ENCODE measurements around the gene RPS15. TPM values are rescaled to one million over a fixed set of nuclear protein-coding genes. Genes with fewer than 3 reads are reported as not detected.
A peak's percentile ranks its signal among the peaks of the same experiment; 100 is the strongest.

RPS15 gene
- total RNA-seq, 2 experiments from 2014 or later: 1,384 TPM

DNA sequence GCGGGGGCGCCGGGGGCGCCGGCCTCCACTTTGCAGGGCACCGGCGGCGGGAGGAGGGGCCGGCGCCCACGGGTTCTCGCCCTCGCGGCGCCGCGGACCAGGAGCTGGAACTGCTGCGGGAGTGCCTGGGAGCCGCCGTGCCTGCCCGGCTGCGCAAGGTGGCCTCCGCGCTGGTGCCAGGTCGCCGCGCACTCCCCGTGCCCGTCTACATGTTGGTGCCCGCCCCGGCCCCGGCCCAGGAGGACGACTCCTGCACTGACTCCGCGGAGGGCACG is 29.0 kb downstream of the RPS15 start:
- Mint-ChIP-seq H3K4me3 (no peak overlapping the region), H3K4me1 (ENCODE audit: low read depth) (peaks cover 11% of the 10 kb centered on the region), H3K27me3 (ENCODE audit: low read depth) (peaks cover 15% of the 10 kb centered on the region), H3K36me3 (ENCODE audit: low read depth) (no peaks in the 10 kb centered on the region), H3K9me3 (ENCODE audit: insufficient read depth) (no peaks in the 10 kb centered on the region), H3K27ac (no peak overlapping the region)
- ChIA-PET CTCF (interaction anchor here (0.7 to 1.8 kb wide), 2 partner anchors 23 to 24 kb away, joined by 3 to 8 read pairs; partner anchors contain the start of gene REEP6), POLR2A (interaction anchor here (1.4 to 1.8 kb wide), 2 partner anchors 22 to 24 kb away, joined by 3 read pairs; partner anchors contain the start of gene REEP6)
- DNase-seq (no peak), ATAC-seq (no peak)

DNA sequence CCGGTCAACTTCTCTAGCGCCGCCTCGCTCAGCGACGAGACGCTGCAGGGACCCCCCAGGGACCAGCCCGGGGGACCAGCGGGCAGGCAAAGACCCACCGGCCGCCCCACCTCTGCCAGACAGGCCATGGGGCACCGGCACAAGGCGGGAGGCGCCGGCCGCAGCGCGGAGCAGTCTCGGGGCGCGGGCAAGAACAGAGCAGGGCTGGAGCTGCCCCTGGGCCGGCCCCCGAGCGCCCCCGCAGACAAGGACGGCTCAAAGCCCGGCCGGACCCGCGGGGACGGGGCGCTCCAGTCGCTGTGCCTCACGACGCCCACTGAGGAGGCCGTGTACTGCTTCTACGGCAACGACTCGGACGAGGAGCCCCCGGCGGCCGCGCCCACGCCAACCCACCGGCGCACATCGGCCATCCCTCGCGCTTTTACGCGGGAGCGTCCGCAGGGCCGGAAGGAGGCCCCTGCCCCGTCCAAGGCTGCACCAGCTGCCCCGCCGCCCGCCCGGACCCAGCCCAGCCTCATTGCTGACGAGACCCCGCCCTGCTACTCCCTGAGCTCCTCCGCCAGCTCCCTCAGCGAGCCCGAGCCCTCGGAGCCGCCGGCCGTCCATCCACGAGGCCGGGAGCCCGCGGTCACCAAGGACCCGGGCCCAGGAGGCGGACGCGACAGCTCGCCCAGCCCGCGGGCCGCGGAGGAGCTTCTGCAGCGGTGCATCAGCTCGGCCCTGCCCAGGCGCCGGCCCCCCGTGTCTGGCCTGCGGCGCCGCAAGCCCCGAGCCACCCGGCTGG is 29.5 kb downstream of the RPS15 start:
- CTCF ChIA-PET: interaction anchor here (0.7 to 1.8 kb wide), 2 partner anchors 23 kb away, joined by 3 to 8 read pairs; partner anchors contain the start of gene REEP6
- H3K27me3 Mint-ChIP-seq (ENCODE audit: low read depth): peaks cover 15% of the 10 kb centered on the region
- no peak overlapping the region for H3K27ac Mint-ChIP-seq
- no peaks in the 10 kb centered on the region for H3K9me3 Mint-ChIP-seq (ENCODE audit: insufficient read depth)
- H3K4me1 Mint-ChIP-seq (ENCODE audit: low read depth): peaks cover 11% of the 10 kb centered on the region
- DNase-seq (no peak), ATAC-seq (no peak)
- H3K4me3 Mint-ChIP-seq: no peak overlapping the region
- POLR2A ChIA-PET: interaction anchor here (1.4 kb wide), 1 partner anchor 23 kb away, joined by 3 read pairs; the partner anchor contains the start of gene REEP6
- no peaks in the 10 kb centered on the region for H3K36me3 Mint-ChIP-seq (ENCODE audit: low read depth)

GRCh38 chr19:1468274-1468820 is 30.2 kb downstream of the RPS15 start:
- H3K27ac Mint-ChIP-seq: no peak overlapping the region
- peaks cover 18% of the 10 kb centered on the region for H3K27me3 Mint-ChIP-seq (ENCODE audit: low read depth)
- H3K9me3 Mint-ChIP-seq (ENCODE audit: insufficient read depth): no peaks in the 10 kb centered on the region
- ChIA-PET CTCF (no interaction called here), POLR2A (no interaction called here)
- peaks cover under 1% of the 10 kb centered on the region for H3K36me3 Mint-ChIP-seq (ENCODE audit: low read depth)
- H3K4me1 Mint-ChIP-seq (ENCODE audit: low read depth): peaks cover 11% of the 10 kb centered on the region
- DNase-seq (no peak), ATAC-seq (no peak)
- no peak overlapping the region for H3K4me3 Mint-ChIP-seq

- H3K4me1 Mint-ChIP-seq (ENCODE audit: low read depth): peaks cover 11% of the 10 kb centered on the region
- CTCF ChIA-PET: no interaction called here
- H3K36me3 Mint-ChIP-seq (ENCODE audit: low read depth): peaks cover 2% of the 10 kb centered on the region
- ATAC-seq (peak; percentile 23), DNase-seq (no peak)
- no peak overlapping the region for H3K27ac Mint-ChIP-seq
- POLR2A ChIA-PET: interaction anchor here (0.7 kb wide), 1 partner anchor 11 kb away, joined by 3 read pairs; no protein-coding TSS in a partner anchor
- peaks cover 18% of the 10 kb centered on the region for H3K27me3 Mint-ChIP-seq (ENCODE audit: low read depth)
- no peaks in the 10 kb centered on the region for H3K9me3 Mint-ChIP-seq (ENCODE audit: insufficient read depth)
- no peak overlapping the region for H3K4me3 Mint-ChIP-seq
Observed at GRCh38 chr19:1468821-1469254, 30.6 kb downstream of the RPS15 start.

DNA sequence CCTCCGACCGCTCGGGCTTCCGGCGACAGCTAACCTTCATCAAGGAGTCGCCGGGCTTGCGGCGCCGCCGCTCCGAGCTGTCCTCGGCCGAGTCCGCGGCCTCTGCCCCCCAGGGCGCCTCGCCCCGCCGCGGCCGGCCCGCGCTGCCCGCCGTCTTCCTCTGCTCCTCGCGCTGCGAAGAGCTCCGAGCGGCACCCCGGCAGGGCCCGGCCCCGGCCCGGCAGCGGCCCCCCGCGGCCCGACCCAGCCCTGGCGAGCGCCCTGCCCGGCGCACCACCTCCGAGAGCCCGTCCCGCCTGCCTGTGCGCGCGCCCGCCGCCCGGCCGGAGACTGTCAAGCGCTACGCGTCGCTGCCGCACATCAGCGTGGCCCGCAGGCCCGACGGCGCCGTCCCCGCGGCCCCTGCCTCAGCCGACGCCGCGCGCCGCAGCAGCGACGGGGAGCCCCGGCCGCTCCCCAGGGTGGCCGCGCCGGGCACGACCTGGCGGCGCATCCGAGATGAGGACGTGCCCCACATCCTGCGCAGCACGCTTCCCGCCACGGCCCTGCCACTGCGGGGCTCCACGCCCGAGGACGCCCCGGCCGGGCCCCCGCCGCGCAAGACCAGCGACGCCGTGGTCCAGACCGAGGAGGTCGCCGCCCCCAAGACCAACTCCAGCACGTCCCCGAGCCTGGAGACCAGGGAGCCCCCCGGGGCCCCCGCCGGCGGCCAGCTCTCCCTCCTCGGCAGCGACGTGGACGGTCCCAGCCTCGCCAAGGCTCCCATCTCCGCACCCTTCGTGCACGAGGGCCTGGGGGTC is 31.3 kb downstream of the RPS15 start:
- no peak overlapping the region for H3K27ac Mint-ChIP-seq
- ChIA-PET CTCF (no interaction called here), POLR2A (interaction anchor here (0.7 kb wide), 1 partner anchor 11 kb away, joined by 3 read pairs; no protein-coding TSS in a partner anchor)
- H3K9me3 Mint-ChIP-seq (ENCODE audit: insufficient read depth): no peaks in the 10 kb centered on the region
- peaks cover 2% of the 10 kb centered on the region for H3K36me3 Mint-ChIP-seq (ENCODE audit: low read depth)
- H3K4me1 Mint-ChIP-seq (ENCODE audit: low read depth): peaks cover 11% of the 10 kb centered on the region
- peak; percentile 39 for DNase-seq
- peaks cover 18% of the 10 kb centered on the region for H3K27me3 Mint-ChIP-seq (ENCODE audit: low read depth)
- no peak overlapping the region for H3K4me3 Mint-ChIP-seq
- ATAC-seq: peak; percentile 42

GRCh38 chr19:1470055-1470304 is 31.8 kb downstream of the RPS15 start:
- DNase-seq (no peak), ATAC-seq (no peak)
- Mint-ChIP-seq H3K9me3 (ENCODE audit: insufficient read depth) (no peaks in the 10 kb centered on the region), H3K4me3 (peak overlapping the region; percentile 65), H3K27me3 (ENCODE audit: low read depth) (peaks cover 18% of the 10 kb centered on the region), H3K27ac (peak overlapping the region; percentile 61), H3K4me1 (ENCODE audit: low read depth) (peaks cover 11% of the 10 kb centered on the region), H3K36me3 (ENCODE audit: low read depth) (peaks cover 2% of the 10 kb centered on the region)
- CTCF ChIA-PET: no interaction called here
- POLR2A ChIA-PET: no interaction called here

DNA sequence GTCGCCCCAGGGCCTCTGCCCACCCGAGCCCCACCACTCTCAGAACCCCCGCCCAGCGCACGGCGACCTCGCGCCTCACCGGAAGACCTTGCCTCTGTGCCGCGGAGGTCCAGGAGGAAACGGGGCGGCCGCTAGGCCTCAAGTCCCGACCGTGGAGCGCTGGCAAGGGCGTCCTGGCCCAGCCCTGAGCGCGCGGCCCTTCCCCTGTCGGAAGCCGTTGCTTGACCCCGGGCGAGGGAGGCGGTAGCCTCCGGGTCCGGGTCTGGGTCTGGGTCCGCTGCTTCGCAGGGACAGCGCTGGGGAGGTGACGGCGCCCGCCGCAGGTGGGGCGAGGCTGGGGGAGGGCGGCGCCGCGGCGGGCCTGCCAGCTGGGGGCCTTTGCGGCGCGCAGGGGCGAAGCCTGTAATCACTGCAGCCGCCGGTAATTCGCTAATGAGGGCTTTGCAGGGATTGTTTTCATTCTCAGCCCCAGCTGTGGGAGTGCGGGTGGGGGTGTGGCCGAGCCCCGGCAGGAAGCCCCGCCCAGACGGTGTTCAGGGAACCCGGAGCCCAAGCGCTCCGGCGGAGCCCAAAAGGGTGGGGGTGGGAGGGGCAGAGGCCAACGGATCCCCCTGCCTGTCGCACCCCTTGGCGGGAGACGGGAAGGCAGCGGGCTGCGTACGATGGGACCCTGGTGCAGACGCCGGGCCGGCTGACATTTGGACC is 32.3 kb downstream of the RPS15 start:
- Mint-ChIP-seq H3K4me1 (ENCODE audit: low read depth) (peaks cover 11% of the 10 kb centered on the region), H3K36me3 (ENCODE audit: low read depth) (peaks cover 2% of the 10 kb centered on the region), H3K4me3 (peak overlapping the region; percentile 65), H3K9me3 (ENCODE audit: insufficient read depth) (no peaks in the 10 kb centered on the region), H3K27ac (peak overlapping the region; percentile 61), H3K27me3 (ENCODE audit: low read depth) (peaks cover 18% of the 10 kb centered on the region)
- DNase-seq (peak; percentile 80), ATAC-seq (peak; percentile 64)
- POLR2A ChIA-PET: interaction anchor here (0.6 to 0.8 kb wide), 2 partner anchors 18 to 37 kb away, joined by 3 to 4 read pairs; no protein-coding TSS in a partner anchor
- CTCF ChIA-PET: interaction anchor here (2.1 kb wide), 1 partner anchor 25 kb away, joined by 8 read pairs; no protein-coding TSS in a partner anchor

DNA sequence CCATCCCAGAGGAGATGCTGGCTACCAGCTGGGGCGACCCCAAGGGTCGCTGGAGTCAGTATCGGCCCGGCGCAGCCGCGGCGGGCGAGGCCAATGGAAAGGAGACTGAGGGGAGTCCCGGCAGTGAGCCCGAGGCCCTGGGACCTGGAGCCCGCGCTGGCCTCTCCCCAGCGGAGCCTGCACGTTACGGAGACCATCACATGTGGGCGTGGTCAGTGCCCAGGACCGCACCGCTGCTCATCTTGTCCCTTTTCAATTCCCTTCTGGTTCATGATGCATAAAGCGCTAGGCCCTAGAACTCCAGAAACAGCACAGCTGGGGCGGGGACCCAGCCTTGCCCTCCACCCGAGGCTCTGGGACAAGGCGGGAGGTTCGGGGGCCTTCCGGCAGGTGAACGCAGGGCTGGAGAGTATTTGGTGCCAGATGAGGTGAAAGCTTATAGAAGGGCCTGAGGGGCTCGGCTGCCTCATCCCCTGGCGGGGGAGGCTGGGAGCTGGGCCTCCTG is 32.9 kb downstream of the RPS15 start:
- ATAC-seq: peak; percentile 18
- peak overlapping the region; percentile 45 for H3K4me3 Mint-ChIP-seq
- H3K4me1 Mint-ChIP-seq (ENCODE audit: low read depth): peaks cover 11% of the 10 kb centered on the region
- ChIA-PET POLR2A (interaction anchor here (0.6 to 0.8 kb wide), 2 partner anchors 19 to 38 kb away, joined by 3 to 4 read pairs; no protein-coding TSS in a partner anchor), CTCF (interaction anchor here (1.2 to 2.1 kb wide), 2 partner anchors 26 to 192 kb away, joined by 4 to 8 read pairs; no protein-coding TSS in a partner anchor)
- peaks cover 18% of the 10 kb centered on the region for H3K27me3 Mint-ChIP-seq (ENCODE audit: low read depth)
- H3K9me3 Mint-ChIP-seq (ENCODE audit: insufficient read depth): no peaks in the 10 kb centered on the region
- no peak for DNase-seq
- H3K27ac Mint-ChIP-seq: no peak overlapping the region
- peaks cover 2% of the 10 kb centered on the region for H3K36me3 Mint-ChIP-seq (ENCODE audit: low read depth)

DNA sequence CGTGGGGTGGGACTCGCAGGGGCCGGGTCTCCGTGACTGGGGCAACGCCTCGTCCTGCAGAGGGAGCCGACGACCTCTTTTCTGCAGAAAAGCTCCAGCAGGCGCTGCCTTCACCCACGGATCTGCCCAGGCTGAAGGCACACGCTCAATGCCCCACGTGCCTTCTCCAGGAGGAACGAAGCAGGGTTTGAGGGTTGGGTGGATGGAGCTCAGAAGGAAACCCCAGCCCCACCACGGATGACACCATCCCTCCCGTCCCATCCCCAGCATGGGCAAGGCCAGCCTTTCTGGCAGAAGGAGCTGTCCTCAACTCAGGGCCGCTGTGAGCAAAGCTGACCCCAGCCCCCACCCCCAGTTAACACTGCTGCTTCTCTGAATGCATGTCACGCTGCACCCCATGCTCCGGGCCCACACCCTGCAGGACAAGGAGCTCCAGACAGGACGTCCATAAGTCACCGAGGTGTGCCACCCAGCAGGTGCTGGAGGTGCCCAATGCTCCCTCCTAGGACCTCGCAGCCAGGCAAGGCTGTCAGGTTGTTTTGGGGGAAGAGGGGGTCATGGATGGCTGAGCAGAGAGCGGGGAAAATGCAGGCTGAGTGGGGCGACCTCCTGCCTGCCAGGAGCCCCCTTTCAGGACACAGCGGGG is 33.4 kb downstream of the RPS15 start:
- ATAC-seq (no peak), DNase-seq (no peak)
- ChIA-PET POLR2A (interaction anchor here (0.6 to 0.8 kb wide), 2 partner anchors 20 to 38 kb away, joined by 3 to 4 read pairs; no protein-coding TSS in a partner anchor), CTCF (interaction anchor here (1.2 to 2.1 kb wide), 2 partner anchors 27 to 192 kb away, joined by 4 to 8 read pairs; no protein-coding TSS in a partner anchor)
- Mint-ChIP-seq H3K4me1 (ENCODE audit: low read depth) (peaks cover 11% of the 10 kb centered on the region), H3K27me3 (ENCODE audit: low read depth) (peaks cover 18% of the 10 kb centered on the region), H3K27ac (no peak overlapping the region), H3K9me3 (ENCODE audit: insufficient read depth) (no peaks in the 10 kb centered on the region), H3K36me3 (ENCODE audit: low read depth) (peaks cover 2% of the 10 kb centered on the region), H3K4me3 (no peak overlapping the region)

- Mint-ChIP-seq H3K4me1 (ENCODE audit: low read depth) (peaks cover 17% of the 10 kb centered on the region), H3K4me3 (no peak overlapping the region)
- CTCF ChIA-PET: interaction anchor here (1.2 to 2.1 kb wide), 2 partner anchors 27 to 193 kb away, joined by 4 to 8 read pairs; no protein-coding TSS in a partner anchor
Observed at GRCh38 chr19:1472231-1473084, 34.3 kb downstream of the RPS15 start.

More at GRCh38 chr19:1472231-1473084, 34.3 kb downstream of the RPS15 start:
- peaks cover 6% of the 10 kb centered on the region for H3K36me3 Mint-ChIP-seq (ENCODE audit: low read depth)
- POLR2A ChIA-PET: no interaction called here
- H3K27ac Mint-ChIP-seq: no peak overlapping the region
- H3K9me3 Mint-ChIP-seq (ENCODE audit: insufficient read depth): no peaks in the 10 kb centered on the region
- no peak for ATAC-seq
- H3K27me3 Mint-ChIP-seq (ENCODE audit: low read depth): peaks cover 18% of the 10 kb centered on the region
- DNase-seq: no peak
